Muscle layer of colon (tissue), 2 donors: ENCODE results near the gene CD164L2.

Experiments
- H3K27ac ChIP-seq: one replicate; pipeline ENCODE4 v1.7.0; 2013; ENCODE audit warnings: low read depth, mild to moderate bottlenecking, low read length, moderate library complexity
- H3K27me3 ChIP-seq, 2 donors: one replicate each; pipeline ENCODE4 v1.7.0; 2013; ENCODE audit warnings: low read length in 2 of 2, mild to moderate bottlenecking in 2 of 2; ENCODE audit not compliant: insufficient read depth in 2 of 2, control insufficient read depth in 1 of 2
- H3K36me3 ChIP-seq: one replicate; pipeline ENCODE4 v1.7.0; 2013; ENCODE audit warnings: mild to moderate bottlenecking, low read length; ENCODE audit not compliant: insufficient read depth
- H3K4me1 ChIP-seq: one replicate; pipeline ENCODE4 v1.7.0; 2013; ENCODE audit warnings: mild to moderate bottlenecking, low read length; ENCODE audit not compliant: insufficient read depth
- H3K4me3 ChIP-seq, 2 donors: one replicate each; pipeline ENCODE4 v1.7.0; 2013; ENCODE audit warnings: low read length in 2 of 2, low read depth in 1 of 2, mild to moderate bottlenecking in 1 of 2, moderate library complexity in 1 of 2
- H3K9ac ChIP-seq: one replicate; pipeline ENCODE4 v1.7.0; 2013; ENCODE audit warnings: low read length
- H3K9me3 ChIP-seq: one replicate; pipeline ENCODE4 v1.7.0; 2013; ENCODE audit warnings: mild to moderate bottlenecking, low read length
- donor health status: abdominal sarcoma.
- donor health status: Adenocarcinoma of cecum.

Gene CD164L2

DNA sequence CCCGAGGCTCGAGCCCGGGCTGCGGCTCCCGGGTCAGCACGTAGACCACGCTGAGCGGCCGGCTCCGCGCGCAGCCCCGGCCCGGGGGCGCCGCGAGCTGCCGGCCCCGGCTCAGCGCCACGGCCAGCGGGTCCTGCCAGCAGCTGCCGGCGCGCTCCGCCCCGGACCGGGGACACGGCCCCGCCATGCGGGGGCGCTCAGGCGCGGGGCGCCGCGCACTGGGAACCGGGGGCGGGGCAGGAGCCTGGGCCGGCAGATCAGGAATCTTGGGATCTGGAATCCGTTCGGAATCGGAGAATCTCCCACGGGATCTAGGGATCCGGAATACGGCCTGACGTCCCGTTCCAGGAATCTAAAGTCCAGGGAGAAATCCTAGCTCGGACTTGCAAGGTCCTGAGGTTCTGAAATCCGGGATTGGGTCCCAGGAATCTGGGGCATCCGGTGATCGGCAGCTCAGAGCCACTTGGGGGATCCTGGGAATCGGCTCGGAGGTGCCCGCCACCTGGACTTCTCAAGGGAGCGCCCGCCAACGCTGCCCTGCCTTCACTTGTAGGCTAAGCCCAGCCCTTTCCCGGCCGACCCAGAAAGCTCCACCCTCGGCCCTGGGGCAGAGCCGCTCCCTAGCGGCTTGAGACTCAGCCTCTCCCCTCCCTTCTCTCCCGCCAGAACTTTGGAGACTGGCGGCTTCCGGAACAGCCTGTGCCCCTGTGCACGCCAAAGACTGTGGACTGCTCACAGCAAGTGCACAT lies 16.5 kb downstream of the CD164L2 start, which contains the start of gene MAP3K6:
MAP3K6 (minus strand) TSS at position 551 of the 749 bp plus-strand sequence; CDS start at position 187, 364 bp downstream.
- no peaks in the 10 kb centered on the region for H3K27me3 ChIP-seq
- H3K4me3 ChIP-seq, result peak within 1 kb of the TSS; percentile 62 to 72
- peaks cover 21% of the 10 kb centered on the region for H3K36me3 ChIP-seq
- peak within 1 kb of the TSS; percentile 68 for H3K9ac ChIP-seq
- H3K9me3 ChIP-seq, result no peaks in the 10 kb centered on the region
- H3K27ac ChIP-seq, result peak within 1 kb of the TSS; percentile 98
- H3K4me1 ChIP-seq, result peaks cover 20% of the 10 kb centered on the region

DNA sequence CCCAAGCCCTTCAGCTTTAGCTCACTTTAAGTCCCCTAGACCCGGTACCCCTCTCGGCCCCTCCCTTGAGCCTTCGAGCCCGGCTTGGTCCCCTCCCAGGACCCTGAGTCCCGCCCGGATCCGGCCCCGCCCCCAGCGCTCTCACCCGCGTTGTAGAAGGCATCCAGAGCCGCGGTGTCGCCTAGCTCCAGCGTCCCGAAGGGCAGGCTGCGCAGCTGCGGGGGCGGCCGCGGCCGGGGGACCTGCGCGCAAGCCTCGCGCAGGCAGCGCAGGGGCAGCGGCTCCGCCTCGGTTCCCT lies 17.1 kb downstream of the CD164L2 start:
- H3K9me3 ChIP-seq, result no peaks in the 10 kb centered on the region
- H3K9ac ChIP-seq, result peak overlapping the region; percentile 49
- H3K27me3 ChIP-seq, result no peaks in the 10 kb centered on the region
- H3K27ac ChIP-seq, result peak overlapping the region; percentile 98
- peaks cover 20% of the 10 kb centered on the region for H3K4me1 ChIP-seq
- peak overlapping the region; percentile 61 to 62 for H3K4me3 ChIP-seq
- H3K36me3 ChIP-seq, result peaks cover 27% of the 10 kb centered on the region

DNA sequence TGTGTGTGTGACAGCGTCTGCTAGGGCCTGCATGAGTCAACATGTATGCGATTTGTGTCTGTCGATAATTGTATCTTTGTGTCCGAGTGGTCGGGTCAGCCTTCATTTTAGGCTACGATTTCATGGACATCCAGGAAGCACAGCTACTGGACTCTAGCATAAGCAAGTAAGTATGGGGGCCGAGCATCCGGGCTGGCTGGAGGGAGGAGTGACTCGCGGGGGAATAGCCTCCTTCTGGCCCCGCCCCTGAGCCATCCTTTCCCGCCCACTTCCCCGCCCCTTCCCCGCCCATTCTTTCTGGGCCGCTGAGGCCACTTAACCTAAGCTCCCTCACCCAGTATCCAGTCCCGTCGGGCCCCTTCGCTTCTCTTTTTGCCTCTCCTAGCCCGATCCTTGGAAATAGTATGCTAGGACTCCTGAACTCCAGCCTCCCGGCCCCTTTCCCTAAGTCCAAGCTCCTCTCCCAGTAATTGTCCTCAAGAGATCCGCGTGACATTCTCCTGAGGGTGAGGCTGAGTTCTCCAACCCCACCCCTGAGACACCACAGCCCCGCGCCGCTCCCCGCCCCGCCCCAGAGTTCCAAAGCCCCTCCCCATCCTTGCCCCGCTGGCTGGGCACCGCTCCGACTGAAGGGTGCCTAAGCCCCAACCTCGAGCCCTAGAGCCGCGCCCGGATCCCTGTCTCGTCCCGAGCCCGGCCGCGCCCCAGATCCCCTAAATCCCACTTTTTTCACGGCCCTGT lies 17.6 kb downstream of the CD164L2 start:
- Histone ChIP-seq H3K9me3 (no peaks in the 10 kb centered on the region), H3K9ac (peak overlapping the region; percentile 49), H3K4me3 (peak overlapping the region; percentile 61 to 62), H3K27me3 (no peaks in the 10 kb centered on the region), H3K4me1 (peaks cover 20% of the 10 kb centered on the region), H3K27ac (peak overlapping the region; percentile 98), H3K36me3 (peaks cover 29% of the 10 kb centered on the region)

DNA sequence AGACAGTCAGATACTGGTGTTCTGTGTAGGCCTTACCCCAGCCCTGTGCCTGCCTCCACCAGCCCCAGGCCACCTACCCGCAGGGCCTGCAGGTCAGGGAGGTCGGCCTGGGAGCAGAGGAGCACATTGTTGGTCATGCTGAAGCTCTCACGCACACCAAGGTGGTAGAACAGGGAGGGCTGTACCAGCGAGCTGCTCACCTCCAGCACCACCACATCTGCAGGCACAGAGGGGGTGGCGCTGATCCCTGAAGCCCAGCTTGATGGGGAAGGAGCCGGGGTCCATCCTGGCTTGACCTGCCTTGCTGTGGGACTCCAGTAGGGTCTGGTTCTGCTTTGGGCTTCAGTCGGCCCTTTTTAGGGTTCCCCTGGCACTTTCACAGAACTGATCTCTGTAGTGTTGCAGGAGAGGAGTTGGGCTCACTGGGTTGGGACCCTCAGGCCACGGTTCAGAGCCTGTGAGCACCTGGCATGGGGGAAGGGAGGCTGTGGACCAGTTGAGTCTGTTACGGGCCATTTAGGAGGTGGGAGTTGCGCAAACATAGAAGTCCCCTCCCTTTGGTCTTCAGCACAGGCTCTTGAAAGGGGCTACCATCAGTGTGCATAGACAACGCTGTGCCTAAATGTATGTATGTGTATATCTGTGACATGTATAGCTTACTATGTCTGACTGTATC lies 18.3 kb downstream of the CD164L2 start:
- Histone ChIP-seq H3K4me3 (peak overlapping the region in 1 of 2 donors; percentile 57), H3K27ac (peak overlapping the region; percentile 86), H3K9ac (peak overlapping the region; percentile 45), H3K9me3 (no peaks in the 10 kb centered on the region), H3K4me1 (peaks cover 24% of the 10 kb centered on the region), H3K27me3 (no peaks in the 10 kb centered on the region), H3K36me3 (peaks cover 32% of the 10 kb centered on the region)

DNA sequence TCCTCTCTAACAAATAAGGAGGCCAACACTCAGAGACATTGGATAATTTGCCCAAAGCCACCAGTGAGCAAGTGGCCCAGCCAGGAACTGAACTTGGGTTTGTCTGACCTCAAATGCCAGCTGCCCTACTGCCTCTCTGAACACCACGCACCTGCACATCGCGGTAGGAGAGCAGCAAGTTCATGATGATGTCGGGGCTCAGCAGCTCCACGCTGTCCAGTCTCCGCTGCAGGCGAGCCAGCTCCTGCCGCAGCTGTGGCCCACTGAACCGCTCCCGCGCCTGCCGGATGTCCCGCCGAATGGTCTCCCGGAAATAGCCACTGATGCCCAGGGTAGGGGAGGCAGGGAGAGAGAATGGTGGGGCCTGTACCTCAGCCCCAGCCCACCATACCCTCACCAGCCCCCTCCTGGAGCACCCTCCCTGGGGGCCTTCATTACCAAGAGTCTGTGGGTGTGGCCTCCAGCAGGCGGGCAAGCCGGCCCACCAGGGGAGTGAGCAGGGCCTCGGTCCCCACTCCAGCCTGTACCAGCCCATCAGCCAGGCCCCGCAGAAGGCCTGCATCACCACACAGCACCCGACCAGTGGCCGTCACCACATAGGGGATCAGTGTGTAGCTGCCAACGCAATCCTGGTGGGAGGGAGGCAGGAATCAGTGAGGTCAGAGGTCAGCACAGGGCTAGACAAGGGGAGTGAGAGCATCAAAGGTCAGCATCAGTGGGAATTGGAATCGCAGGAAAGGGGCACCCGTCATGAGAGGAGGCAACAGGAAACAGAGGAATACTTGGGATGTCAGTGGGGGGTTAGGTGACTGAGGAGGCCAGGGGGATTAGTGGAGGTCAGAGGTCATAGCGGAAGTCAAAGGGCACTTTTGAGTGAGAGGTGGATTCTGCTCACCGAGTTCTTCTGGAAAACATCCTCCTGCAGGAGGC lies 19.1 kb downstream of the CD164L2 start:
- no peaks in the 10 kb centered on the region for H3K9me3 ChIP-seq
- H3K9ac ChIP-seq, result no peak overlapping the region
- peak overlapping the region in 1 of 2 donors; percentile 57 for H3K4me3 ChIP-seq
- no peak overlapping the region for H3K27ac ChIP-seq
- no peaks in the 10 kb centered on the region for H3K27me3 ChIP-seq
- H3K4me1 ChIP-seq, result peaks cover 25% of the 10 kb centered on the region
- H3K36me3 ChIP-seq, result peaks cover 40% of the 10 kb centered on the region

DNA sequence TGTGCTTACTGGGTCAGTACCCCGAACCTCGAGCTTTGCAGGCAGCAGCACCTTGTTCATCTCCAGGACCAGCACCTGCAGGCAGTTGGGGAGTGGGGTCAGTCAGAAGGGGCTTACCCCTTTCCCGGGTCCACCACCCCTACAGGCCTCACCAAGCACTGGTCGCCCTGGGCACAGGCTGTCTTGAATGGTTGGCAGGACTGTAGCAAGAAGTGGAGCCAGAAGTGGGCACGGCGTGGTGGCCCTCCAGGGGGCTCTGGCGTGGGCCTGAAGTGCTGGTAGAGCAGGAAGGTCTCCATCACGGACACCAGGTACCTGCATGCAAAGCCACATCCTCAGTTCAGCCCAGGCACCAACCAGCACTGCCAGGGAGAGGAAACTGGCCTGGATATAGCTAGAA lies 21.6 kb downstream of the CD164L2 start:
- H3K36me3 ChIP-seq, result peaks cover 48% of the 10 kb centered on the region
- H3K4me3 ChIP-seq, result no peak overlapping the region
- no peak overlapping the region for H3K27ac ChIP-seq
- H3K4me1 ChIP-seq, result peaks cover 18% of the 10 kb centered on the region
- H3K9me3 ChIP-seq, result no peaks in the 10 kb centered on the region
- no peak overlapping the region for H3K9ac ChIP-seq
- no peaks in the 10 kb centered on the region for H3K27me3 ChIP-seq

DNA sequence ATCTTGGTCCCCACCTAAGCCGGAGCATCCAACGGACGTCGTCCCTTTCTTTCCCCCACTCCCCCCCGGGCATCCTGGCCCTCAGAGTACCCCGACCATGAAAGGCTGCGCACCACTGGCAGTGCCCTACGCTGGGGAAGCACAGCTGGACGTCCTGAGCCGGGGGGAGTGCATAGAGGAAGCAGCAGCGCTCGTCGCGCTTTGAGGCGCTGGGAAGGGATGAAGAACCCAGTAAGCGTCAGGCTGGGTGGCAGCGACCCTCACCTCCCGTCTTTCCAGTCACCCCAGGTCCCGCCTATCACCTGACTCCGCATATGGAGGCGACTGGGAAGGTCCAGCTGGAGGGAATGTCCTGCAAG lies 22.1 kb downstream of the CD164L2 start:
- H3K9me3 ChIP-seq, result no peaks in the 10 kb centered on the region
- no peaks in the 10 kb centered on the region for H3K27me3 ChIP-seq
- no peak overlapping the region for H3K27ac ChIP-seq
- H3K9ac ChIP-seq, result no peak overlapping the region
- peaks cover 53% of the 10 kb centered on the region for H3K36me3 ChIP-seq
- peaks cover 18% of the 10 kb centered on the region for H3K4me1 ChIP-seq
- H3K4me3 ChIP-seq, result no peak overlapping the region

DNA sequence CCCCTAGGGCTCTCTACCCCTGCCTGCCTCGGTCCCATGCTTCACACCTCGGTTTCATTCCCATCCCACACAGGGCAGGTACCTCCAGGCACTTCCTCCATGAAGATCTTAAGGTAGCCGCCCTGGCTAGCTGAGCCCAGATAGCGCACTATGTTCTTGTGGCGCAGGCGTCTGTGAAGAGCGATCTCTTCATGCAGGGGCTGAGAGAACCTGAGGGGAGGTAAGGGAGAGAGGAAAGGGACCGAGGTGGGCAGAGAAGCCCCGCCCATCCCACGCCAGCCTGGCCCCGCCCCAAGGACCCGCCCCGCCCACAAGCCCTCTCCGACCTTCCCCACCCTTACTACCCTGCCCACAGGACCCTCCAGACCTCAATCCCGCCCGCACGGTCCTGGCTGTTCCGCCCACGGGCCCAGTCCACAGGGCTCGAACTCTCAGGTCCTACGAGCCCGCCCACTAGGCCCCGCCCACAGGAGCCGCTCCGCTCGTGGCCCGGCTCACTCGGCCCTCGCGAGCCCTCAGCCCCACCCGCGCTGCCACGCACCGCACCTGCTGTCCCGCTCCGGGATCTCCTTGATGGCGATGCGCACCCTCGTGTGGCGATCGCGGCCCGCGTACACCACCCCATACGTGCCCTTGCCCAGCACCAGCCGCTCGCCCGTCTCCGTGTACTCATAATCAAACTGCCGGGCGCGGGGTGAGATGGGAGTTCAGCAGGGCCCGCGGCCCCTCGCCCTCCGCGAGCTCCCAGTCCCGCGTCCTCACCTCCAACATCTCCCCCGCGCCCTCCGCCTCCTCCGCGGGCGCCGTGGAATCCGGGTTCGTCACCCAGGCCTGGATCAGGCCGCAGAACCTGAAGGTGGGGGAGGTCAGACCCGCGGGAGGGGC lies 22.7 kb downstream of the CD164L2 start:
- Histone ChIP-seq H3K36me3 (peaks cover 59% of the 10 kb centered on the region), H3K9me3 (no peaks in the 10 kb centered on the region), H3K4me3 (peak overlapping the region; percentile 11 to 23), H3K27ac (no peak overlapping the region), H3K4me1 (peaks cover 18% of the 10 kb centered on the region), H3K27me3 (no peaks in the 10 kb centered on the region), H3K9ac (no peak overlapping the region)

DNA sequence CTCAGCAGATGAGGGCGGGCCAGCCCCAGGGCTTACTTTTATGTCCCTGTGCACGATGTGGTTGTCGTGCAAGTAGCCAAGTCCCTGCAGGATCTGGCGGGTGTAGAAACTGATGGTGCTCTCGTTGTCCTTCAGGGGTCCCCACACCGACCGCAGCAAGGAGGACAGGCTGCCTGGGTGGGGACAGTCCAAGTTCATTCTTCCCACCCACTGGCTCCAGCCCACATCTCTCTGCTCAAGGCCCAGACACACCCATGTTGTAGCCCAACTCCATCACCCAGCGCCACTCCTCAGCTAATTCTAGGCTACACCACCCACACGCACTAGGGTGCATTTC lies 23.3 kb downstream of the CD164L2 start:
- Histone ChIP-seq H3K27ac (no peak overlapping the region), H3K9ac (no peak overlapping the region), H3K9me3 (no peaks in the 10 kb centered on the region), H3K4me3 (peak overlapping the region in 1 of 2 donors; percentile 23), H3K4me1 (peaks cover 12% of the 10 kb centered on the region), H3K36me3 (peaks cover 61% of the 10 kb centered on the region), H3K27me3 (no peaks in the 10 kb centered on the region)

DNA sequence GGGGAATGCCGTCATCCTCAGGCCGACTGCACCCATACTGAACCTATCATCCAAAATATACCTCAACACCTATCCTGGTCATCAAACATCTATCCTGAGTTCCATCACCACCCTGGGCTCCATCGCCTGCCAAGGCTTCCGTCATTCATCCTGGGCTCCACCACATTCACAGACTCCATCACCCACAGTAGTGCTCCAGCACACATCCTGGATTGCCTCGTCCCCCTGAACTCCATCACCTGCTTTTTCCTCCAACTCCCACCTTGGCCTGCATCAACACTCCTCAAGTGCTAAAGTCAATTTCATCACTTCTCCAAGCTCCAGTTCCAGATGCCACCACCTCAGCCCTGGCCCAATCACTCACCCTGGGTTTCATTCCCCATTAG lies 24.2 kb downstream of the CD164L2 start:
- Histone ChIP-seq H3K9me3 (no peaks in the 10 kb centered on the region), H3K36me3 (peaks cover 61% of the 10 kb centered on the region), H3K27me3 (no peaks in the 10 kb centered on the region), H3K4me3 (no peak overlapping the region), H3K9ac (no peak overlapping the region), H3K27ac (no peak overlapping the region), H3K4me1 (peaks cover 5% of the 10 kb centered on the region)
